OCI-LY7 (cell line): Measurements from ENCODE around the gene INPP5J. TPM values are rescaled to one million over a fixed set of nuclear protein-coding genes. Genes with fewer than 3 reads are reported as not detected.

Experiments used
- BruUV-seq: library from RNA; stranded (reverse); fragments of 400-500 nt; replicated peaks from 2 replicates; lab custom pipeline; 2021; lab: Mats Ljungman, UMichigan
- CTCF ChIA-PET: fragments of 300-600 bp; sonication (Branson Sonifier 250); formaldehyde crosslinking; loops from one replicate; lab custom pipeline; 2022; ENCODE audit warnings: antibody characterized with exemption; ENCODE audit not compliant: unreplicated experiment; lab: Charles Lee
- POLR2A ChIA-PET: fragments of 300-600 bp; sonication (Branson Sonifier 250); formaldehyde crosslinking; loops from one replicate; lab custom pipeline; 2022; ENCODE audit warnings: antibody characterized with exemption; lab: Charles Lee
- DNase-seq: peaks from one replicate; pipeline ENCODE4 v3.0.0-alpha.2; 2015; ENCODE audit warnings: low spot score
- H2AFZ ChIP-seq: fragments of 200-600 bp; sonication (generic), shearing (Covaris generic); 2 replicates; pipeline ENCODE4 v1.6.1; 2014; ENCODE audit warnings: mild to moderate bottlenecking, antibody characterized with exemption, low read length, moderate library complexity
- H3K27ac ChIP-seq: fragments of 200-600 bp; sonication (generic); 2 replicates; pipeline ENCODE4 v1.5.1; 2014; ENCODE audit warnings: mixed run types, low read depth, mild to moderate bottlenecking, moderate library complexity, low read length, inconsistent platforms; ENCODE audit not compliant: poor library complexity, severe bottlenecking
- H3K36me3 ChIP-seq: fragments of 200-600 bp; sonication (generic); 2 replicates; pipeline ENCODE4 v1.6.1; 2014; ENCODE audit warnings: mild to moderate bottlenecking, antibody characterized with exemption, low read length, moderate library complexity, mixed read lengths; ENCODE audit not compliant: insufficient read depth
- H3K4me1 ChIP-seq: fragments of 200-600 bp; sonication (generic); 2 replicates; pipeline ENCODE4 v1.5.1; 2014; ENCODE audit warnings: mild to moderate bottlenecking, low read length; ENCODE audit not compliant: insufficient read depth, poor library complexity, severe bottlenecking
- H3K4me2 ChIP-seq: fragments of 200-600 bp; sonication (generic); 2 replicates; pipeline ENCODE4 v1.6.1; 2014; ENCODE audit warnings: mild to moderate bottlenecking, low read length
- H3K4me3 ChIP-seq: fragments of 200-600 bp; sonication (generic); 2 replicates; pipeline ENCODE4 v1.5.1; 2014; ENCODE audit warnings: mild to moderate bottlenecking, low read depth, low read length; ENCODE audit not compliant: poor library complexity, severe bottlenecking
- H3K79me2 ChIP-seq: fragments of 200-600 bp; sonication (generic); 2 replicates; pipeline ENCODE4 v1.6.1; 2016; ENCODE audit warnings: low read depth, mild to moderate bottlenecking, low read length, moderate library complexity, mixed read lengths; ENCODE audit not compliant: insufficient read depth
- H3K9me2 ChIP-seq: fragments of 200-600 bp; sonication (generic); 2 replicates; pipeline ENCODE4 v1.6.1; 2016; ENCODE audit warnings: mild to moderate bottlenecking, low read length, mixed read lengths; ENCODE audit not compliant: insufficient read depth
- H3K9me3 ChIP-seq: fragments of 200-600 bp; sonication (generic); 2 replicates; pipeline ENCODE4 v1.6.1; 2014; ENCODE audit warnings: mild to moderate bottlenecking, mixed run types, low read length, mixed read lengths
- H4K20me1 ChIP-seq: fragments of 200-600 bp; sonication (generic); 2 replicates; pipeline ENCODE4 v1.6.1; 2014; ENCODE audit warnings: mild to moderate bottlenecking, antibody characterized with exemption, low read length, moderate library complexity, mixed read lengths; ENCODE audit not compliant: insufficient read depth
- EZH2phosphoT487 ChIP-seq: fragments of 200-600 bp; sonication (generic); IDR thresholded peaks from 2 replicates; pipeline ENCODE4 v1.6.1; 2018; ENCODE audit warnings: low read depth, borderline replicate concordance, mild to moderate bottlenecking, mixed run types, antibody characterized with exemption, low read length, moderate library complexity, mixed read lengths
- intact Hi-C: fragments of 100-400 bp; cut with micrococcal nuclease; formaldehyde crosslinking; loops from one replicate; pipeline ENCODE4 v1.10.0; 2022; ENCODE audit not compliant: unreplicated experiment
- total RNA-seq, 2 experiments: library from RNA; depleted of rRNA in 1 of 2; stranded (reverse); fragments of >200 nt in 1 of 2; shearing (Covaris generic) in 1 of 2; gene quantifications; 2 replicates each; pipeline ENCODE4 v1.2.3, GENCODE V29; 2014 to 2022
- TF ChIP-seq, protein P1 (sequence below): fragments of 200-600 bp; sonication (generic); conservative IDR thresholded peaks from 2 replicates; pipeline ENCODE4 v1.5.1; 2014; ENCODE audit warnings: mild to moderate bottlenecking, antibody characterized with exemption, low read length, moderate library complexity, mixed read lengths

INPP5J gene
- total RNA-seq, 2 experiments from 2014 or later, result 7.5 TPM; not detected in 1

DNA sequence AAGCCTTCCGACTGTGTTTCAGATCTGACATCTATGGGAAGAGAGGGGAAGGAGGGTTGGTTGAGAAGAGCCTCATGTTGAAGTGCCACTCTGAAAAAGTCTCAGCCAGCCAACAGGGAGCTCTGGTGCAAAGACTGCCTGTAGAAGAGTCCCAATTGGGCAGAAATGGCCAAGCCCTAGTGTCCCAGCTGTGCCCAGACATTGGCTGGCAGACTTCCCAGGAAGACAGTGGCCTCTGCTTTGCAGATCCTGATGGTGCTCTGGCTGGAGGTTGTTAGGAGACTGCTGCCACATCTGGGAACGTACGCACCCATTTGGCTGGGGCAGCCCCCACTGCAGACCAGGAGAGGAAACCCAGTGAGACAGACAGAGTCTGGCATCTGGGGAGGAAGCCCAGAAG, 20.8 kb downstream of the INPP5J start:
- Histone ChIP-seq H2AFZ (no peak overlapping the region), H3K4me3 (no peak overlapping the region), H3K4me1 (no peaks in the 10 kb centered on the region), H4K20me1 (no peaks in the 10 kb centered on the region), H3K9me3 (peaks cover 12% of the 10 kb centered on the region), H3K27ac (no peak overlapping the region), H3K36me3 (no peaks in the 10 kb centered on the region), H3K9me2 (no peaks in the 10 kb centered on the region), H3K79me2 (no peaks in the 10 kb centered on the region), H3K4me2 (no peak overlapping the region)
- intact Hi-C loops, result no loop called here
- no peak for DNase-seq
- ChIA-PET POLR2A (no interaction called here), CTCF (no interaction called here)
- BruUV-seq, result no TSS peak
- TF ChIP-seq EZH2phosphoT487, result no peak
- TF ChIP-seq, protein P1, sequence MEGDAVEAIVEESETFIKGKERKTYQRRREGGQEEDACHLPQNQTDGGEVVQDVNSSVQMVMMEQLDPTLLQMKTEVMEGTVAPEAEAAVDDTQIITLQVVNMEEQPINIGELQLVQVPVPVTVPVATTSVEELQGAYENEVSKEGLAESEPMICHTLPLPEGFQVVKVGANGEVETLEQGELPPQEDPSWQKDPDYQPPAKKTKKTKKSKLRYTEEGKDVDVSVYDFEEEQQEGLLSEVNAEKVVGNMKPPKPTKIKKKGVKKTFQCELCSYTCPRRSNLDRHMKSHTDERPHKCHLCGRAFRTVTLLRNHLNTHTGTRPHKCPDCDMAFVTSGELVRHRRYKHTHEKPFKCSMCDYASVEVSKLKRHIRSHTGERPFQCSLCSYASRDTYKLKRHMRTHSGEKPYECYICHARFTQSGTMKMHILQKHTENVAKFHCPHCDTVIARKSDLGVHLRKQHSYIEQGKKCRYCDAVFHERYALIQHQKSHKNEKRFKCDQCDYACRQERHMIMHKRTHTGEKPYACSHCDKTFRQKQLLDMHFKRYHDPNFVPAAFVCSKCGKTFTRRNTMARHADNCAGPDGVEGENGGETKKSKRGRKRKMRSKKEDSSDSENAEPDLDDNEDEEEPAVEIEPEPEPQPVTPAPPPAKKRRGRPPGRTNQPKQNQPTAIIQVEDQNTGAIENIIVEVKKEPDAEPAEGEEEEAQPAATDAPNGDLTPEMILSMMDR, result no peak

DNA sequence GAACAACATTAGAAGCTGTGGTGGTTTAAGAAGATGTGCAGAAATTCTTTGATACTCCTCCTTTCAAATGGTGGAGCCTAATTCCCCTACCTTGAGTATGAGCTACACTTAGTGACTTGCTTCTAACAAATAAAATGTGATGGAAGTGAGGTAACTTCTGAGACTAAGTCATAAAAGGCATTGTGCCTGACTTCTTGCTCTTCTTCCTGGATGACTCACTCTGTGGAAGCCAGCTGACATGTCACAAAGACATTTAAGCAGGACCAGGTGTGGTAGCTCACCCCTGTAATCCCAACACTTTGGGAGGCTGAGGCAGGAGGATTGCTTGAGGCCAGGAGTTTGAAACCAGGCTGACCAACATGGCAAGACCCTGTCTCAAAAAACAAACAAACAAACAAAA, 21.5 kb downstream of the INPP5J start:
- Histone ChIP-seq H3K79me2 (no peaks in the 10 kb centered on the region), H3K4me2 (no peak overlapping the region), H4K20me1 (no peaks in the 10 kb centered on the region), H3K4me3 (no peak overlapping the region), H3K27ac (no peak overlapping the region), H3K9me3 (peaks cover 12% of the 10 kb centered on the region), H3K36me3 (no peaks in the 10 kb centered on the region), H3K9me2 (no peaks in the 10 kb centered on the region), H3K4me1 (no peaks in the 10 kb centered on the region), H2AFZ (no peak overlapping the region)
- ChIA-PET POLR2A (interaction anchor here (1.1 kb wide), 2 partner anchors 9 to 19 kb away, joined by 3 to 4 read pairs; no protein-coding TSS in a partner anchor), CTCF (no interaction called here)
- DNase-seq, result no peak
- intact Hi-C loops, result no loop called here
- BruUV-seq, result no TSS peak
- TF ChIP-seq, protein P1, result no peak
- no peak for TF ChIP-seq EZH2phosphoT487

DNA sequence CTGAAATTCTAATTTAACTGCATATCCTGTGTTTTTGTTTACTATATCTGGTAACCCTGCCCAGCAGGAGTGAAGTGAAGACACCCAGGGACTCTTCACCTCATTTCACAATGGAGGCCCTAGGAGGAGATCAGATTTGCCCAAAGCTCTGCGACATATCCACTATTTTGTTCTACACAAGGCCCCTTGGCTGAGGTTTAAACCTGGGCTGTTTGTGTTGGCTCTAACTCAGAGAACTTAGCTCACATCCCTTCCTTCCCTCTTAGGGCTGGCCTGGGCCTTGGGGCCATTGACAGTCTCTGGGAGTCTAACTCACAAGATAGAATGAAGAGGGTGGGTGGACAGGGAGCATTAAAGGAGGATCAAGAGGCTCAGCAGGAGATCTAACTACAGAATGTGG, 25.7 kb downstream of the INPP5J start:
- H2AFZ ChIP-seq, result no peak overlapping the region
- CTCF ChIA-PET, result no interaction called here
- BruUV-seq, result no TSS peak
- H3K9me2 ChIP-seq, result no peaks in the 10 kb centered on the region
- no peak overlapping the region for H3K27ac ChIP-seq
- DNase-seq, result no peak
- intact Hi-C loops, result loop anchor here (5.0 kb wide), 3 partner anchors 41 to 386 kb away; partner anchors contain the start of gene SELENOM
- peaks cover 12% of the 10 kb centered on the region for H3K9me3 ChIP-seq
- no peaks in the 10 kb centered on the region for H4K20me1 ChIP-seq
- no peak overlapping the region for H3K4me3 ChIP-seq
- no peak overlapping the region for H3K4me2 ChIP-seq
- no peaks in the 10 kb centered on the region for H3K4me1 ChIP-seq
- POLR2A ChIA-PET, result interaction anchor here (0.7 kb wide), 1 partner anchor 182 kb away, joined by 3 read pairs; no protein-coding TSS in a partner anchor
- TF ChIP-seq, protein P1, result no peak
- TF ChIP-seq EZH2phosphoT487, result no peak
- no peaks in the 10 kb centered on the region for H3K36me3 ChIP-seq
- no peaks in the 10 kb centered on the region for H3K79me2 ChIP-seq
